Measurements from ENCODE around the gene CSRP3. TPM values are rescaled to one million over a fixed set of nuclear protein-coding genes. Genes with fewer than 3 reads are reported as not detected.

The CSRP3 gene
- total RNA-seq, 1 experiment from 2014 or later: not detected

DNA sequence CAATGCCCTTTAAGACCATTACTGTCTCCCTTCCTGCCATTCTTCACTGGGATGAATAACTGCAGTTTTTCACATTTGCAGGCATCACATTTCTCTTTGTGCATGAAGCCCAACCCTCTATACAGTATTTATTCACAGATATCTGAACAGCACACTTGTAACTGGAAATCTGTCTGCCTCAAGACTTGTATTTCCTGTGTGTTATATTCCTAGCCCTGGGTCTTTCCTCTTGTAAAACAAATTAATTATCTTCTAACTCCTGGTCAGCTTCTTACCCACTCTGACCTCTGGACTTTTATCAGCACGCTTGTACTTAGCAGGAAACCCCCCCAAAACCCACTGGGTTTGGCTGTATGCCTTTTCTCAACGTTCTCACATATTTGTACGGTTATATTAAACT, 2.0 kb downstream of the CSRP3 start:
- no TSS peak for BruUV-seq (replicated peaks)
- Mint-ChIP-seq H3K9me3 (ENCODE audit: unreplicated experiment) (no peaks in the 10 kb centered on the region), H3K36me3 (ENCODE audit: insufficient read depth, unreplicated experiment) (no peaks in the 10 kb centered on the region), H3K27ac (ENCODE audit: low read depth, unreplicated experiment) (no peak overlapping the region), H3K4me3 (ENCODE audit: unreplicated experiment) (no peak overlapping the region), H3K4me1 (ENCODE audit: insufficient read depth, unreplicated experiment) (peaks cover 14% of the 10 kb centered on the region), H3K27me3 (ENCODE audit: insufficient read depth, unreplicated experiment) (peaks cover 28% of the 10 kb centered on the region)
- TF ChIP-seq, protein P1, sequence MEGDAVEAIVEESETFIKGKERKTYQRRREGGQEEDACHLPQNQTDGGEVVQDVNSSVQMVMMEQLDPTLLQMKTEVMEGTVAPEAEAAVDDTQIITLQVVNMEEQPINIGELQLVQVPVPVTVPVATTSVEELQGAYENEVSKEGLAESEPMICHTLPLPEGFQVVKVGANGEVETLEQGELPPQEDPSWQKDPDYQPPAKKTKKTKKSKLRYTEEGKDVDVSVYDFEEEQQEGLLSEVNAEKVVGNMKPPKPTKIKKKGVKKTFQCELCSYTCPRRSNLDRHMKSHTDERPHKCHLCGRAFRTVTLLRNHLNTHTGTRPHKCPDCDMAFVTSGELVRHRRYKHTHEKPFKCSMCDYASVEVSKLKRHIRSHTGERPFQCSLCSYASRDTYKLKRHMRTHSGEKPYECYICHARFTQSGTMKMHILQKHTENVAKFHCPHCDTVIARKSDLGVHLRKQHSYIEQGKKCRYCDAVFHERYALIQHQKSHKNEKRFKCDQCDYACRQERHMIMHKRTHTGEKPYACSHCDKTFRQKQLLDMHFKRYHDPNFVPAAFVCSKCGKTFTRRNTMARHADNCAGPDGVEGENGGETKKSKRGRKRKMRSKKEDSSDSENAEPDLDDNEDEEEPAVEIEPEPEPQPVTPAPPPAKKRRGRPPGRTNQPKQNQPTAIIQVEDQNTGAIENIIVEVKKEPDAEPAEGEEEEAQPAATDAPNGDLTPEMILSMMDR (IDR thresholded peaks at IDR 0.05; ENCODE audit: unreplicated experiment): no peak
- ChIA-PET CTCF (interaction anchor here (1.3 to 1.7 kb wide), 3 partner anchors 10 to 128 kb away, joined by 3 to 12 read pairs (median 4); no protein-coding TSS in a partner anchor), POLR2A (interaction anchor here (0.8 to 1.5 kb wide), 2 partner anchors 24 to 66 kb away, joined by 3 to 4 read pairs; no protein-coding TSS in a partner anchor)
- no peak for DNase-seq (ENCODE audit: unreplicated experiment)
- intact Hi-C loops (cut with micrococcal nuclease): no loop called here

DNA sequence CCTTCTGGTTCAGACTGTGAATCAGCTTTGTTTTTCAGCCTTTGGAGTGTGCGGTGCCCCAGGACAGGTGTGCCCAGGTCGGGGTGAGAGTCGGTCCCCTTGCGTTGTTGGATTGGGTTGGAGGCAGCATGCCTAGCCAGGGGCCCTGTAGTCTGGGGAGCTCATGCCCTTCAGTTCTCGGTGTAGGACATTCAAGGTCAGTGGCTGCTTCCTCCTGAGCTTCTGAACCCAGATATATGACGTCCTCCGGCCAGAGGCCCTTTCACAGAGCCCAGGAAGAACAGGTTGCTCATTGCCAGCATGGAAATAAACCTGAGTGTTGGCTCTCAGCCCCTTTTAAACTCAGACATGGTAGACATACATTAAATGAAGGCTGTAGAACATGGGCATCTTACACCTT, 2.7 kb downstream of the CSRP3 start:
- Mint-ChIP-seq H3K27me3 (ENCODE audit: insufficient read depth, unreplicated experiment) (peaks cover 28% of the 10 kb centered on the region), H3K4me1 (ENCODE audit: insufficient read depth, unreplicated experiment) (peaks cover 14% of the 10 kb centered on the region), H3K36me3 (ENCODE audit: insufficient read depth, unreplicated experiment) (no peaks in the 10 kb centered on the region), H3K27ac (ENCODE audit: low read depth, unreplicated experiment) (no peak overlapping the region), H3K9me3 (ENCODE audit: unreplicated experiment) (no peaks in the 10 kb centered on the region), H3K4me3 (ENCODE audit: unreplicated experiment) (no peak overlapping the region)
- BruUV-seq (replicated peaks): no TSS peak
- no peak for DNase-seq (ENCODE audit: unreplicated experiment)
- intact Hi-C loops (cut with micrococcal nuclease): no loop called here
- ChIA-PET CTCF (interaction anchor here (0.9 to 1.7 kb wide), 3 partner anchors 9 to 128 kb away, joined by 3 to 12 read pairs (median 4); no protein-coding TSS in a partner anchor), POLR2A (interaction anchor here (0.6 to 1.5 kb wide), 2 partner anchors 25 to 320 kb away, joined by 3 to 4 read pairs; no protein-coding TSS in a partner anchor)
- TF ChIP-seq, protein P1 (IDR thresholded peaks at IDR 0.05; ENCODE audit: unreplicated experiment): no peak

DNA sequence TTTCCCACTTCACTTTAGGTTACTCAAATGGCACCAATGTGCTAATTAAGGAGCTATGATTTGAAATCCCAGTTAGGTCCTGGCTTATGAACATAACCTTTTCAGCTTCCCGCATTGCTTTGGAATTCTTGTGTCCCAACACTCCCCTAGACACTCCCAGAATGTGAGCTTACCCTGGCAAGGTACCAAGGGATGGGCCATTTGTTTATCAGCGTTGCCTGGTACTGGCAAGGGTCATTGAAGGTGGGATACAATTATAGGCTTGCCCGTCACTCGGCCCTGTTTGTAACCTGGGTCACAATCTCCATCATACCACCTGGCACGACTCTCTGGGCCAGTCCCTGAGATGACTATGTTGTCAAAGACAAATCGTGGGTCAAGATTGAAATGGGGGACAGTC, 5.4 kb downstream of the CSRP3 start:
- TF ChIP-seq, protein P1 (IDR thresholded peaks at IDR 0.05; ENCODE audit: unreplicated experiment): no peak
- intact Hi-C loops (cut with micrococcal nuclease): no loop called here
- no TSS peak for BruUV-seq (replicated peaks)
- Mint-ChIP-seq H3K9me3 (ENCODE audit: unreplicated experiment) (no peaks in the 10 kb centered on the region), H3K27ac (ENCODE audit: low read depth, unreplicated experiment) (no peak overlapping the region), H3K27me3 (ENCODE audit: insufficient read depth, unreplicated experiment) (peaks cover 28% of the 10 kb centered on the region), H3K4me3 (ENCODE audit: unreplicated experiment) (no peak overlapping the region), H3K36me3 (ENCODE audit: insufficient read depth, unreplicated experiment) (no peaks in the 10 kb centered on the region), H3K4me1 (ENCODE audit: insufficient read depth, unreplicated experiment) (peaks cover 14% of the 10 kb centered on the region)
- peak; percentile 22 for DNase-seq (ENCODE audit: unreplicated experiment)
- ChIA-PET CTCF (interaction anchor here (0.6 kb wide), 1 partner anchor 81 kb away, joined by 3 read pairs; no protein-coding TSS in a partner anchor), POLR2A (interaction anchor here (1.1 kb wide), 1 partner anchor 17 kb away, joined by 3 read pairs; no protein-coding TSS in a partner anchor)

DNA sequence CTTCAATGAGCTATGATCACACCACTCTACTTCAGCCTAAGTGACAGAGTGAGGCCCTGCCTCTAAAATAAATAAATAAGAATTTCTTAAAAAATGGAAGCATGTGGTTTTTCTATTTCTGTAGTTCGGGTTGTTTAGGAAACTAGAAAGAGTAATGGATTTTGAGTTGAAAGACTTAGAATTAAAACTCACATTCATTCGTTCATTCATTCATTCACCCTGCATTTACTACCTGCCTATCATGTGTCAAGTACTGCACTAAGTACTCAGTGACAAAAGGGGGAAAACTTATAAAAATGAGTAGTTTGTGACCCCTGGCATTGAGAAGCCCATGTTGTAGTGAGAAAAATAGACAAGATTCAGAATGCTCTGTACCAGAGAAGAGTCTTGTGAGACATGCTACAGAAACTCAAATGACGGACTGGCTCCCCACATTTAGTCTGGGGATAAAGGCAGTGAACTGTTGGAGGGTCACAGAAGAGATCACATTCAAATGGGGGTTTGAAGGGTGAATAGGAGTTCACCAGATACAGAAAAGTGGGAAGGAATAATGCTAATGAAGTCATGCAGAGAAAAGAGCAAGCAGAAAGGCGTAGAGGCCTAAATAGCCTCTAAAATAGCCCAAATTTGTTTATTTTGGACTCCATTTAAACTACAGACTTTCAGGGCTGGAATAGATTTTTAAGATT, 7.0 kb downstream of the CSRP3 start:
- Mint-ChIP-seq H3K36me3 (ENCODE audit: insufficient read depth, unreplicated experiment) (peaks cover under 1% of the 10 kb centered on the region), H3K4me3 (ENCODE audit: unreplicated experiment) (no peak overlapping the region), H3K9me3 (ENCODE audit: unreplicated experiment) (no peaks in the 10 kb centered on the region), H3K27ac (ENCODE audit: low read depth, unreplicated experiment) (no peak overlapping the region), H3K4me1 (ENCODE audit: insufficient read depth, unreplicated experiment) (no peaks in the 10 kb centered on the region), H3K27me3 (ENCODE audit: insufficient read depth, unreplicated experiment) (peaks cover 17% of the 10 kb centered on the region)
- ChIA-PET CTCF (no interaction called here), POLR2A (interaction anchor here (0.6 kb wide), 1 partner anchor 45 kb away, joined by 3 read pairs; no protein-coding TSS in a partner anchor)
- no peak for DNase-seq (ENCODE audit: unreplicated experiment)
- TF ChIP-seq, protein P1 (IDR thresholded peaks at IDR 0.05; ENCODE audit: unreplicated experiment): no peak
- intact Hi-C loops (cut with micrococcal nuclease): no loop called here
- no TSS peak for BruUV-seq (replicated peaks)

All from MCF 10A (cell line).